Measurements from ENCODE around the gene STK11. TPM values are rescaled to one million over a fixed set of nuclear protein-coding genes. Genes with fewer than 3 reads are reported as not detected.

STK11 gene
- total RNA-seq, 1 donor from 2014 or later = 104 TPM

GRCh38 chr19:1171755-1172352, 33.7 kb upstream of the STK11 start:
- no peak for DNase-seq (ENCODE audit: low spot score in 2 of 2)
- TF ChIP-seq CTCF (IDR thresholded peaks at IDR 0.05) = no peak
- Histone ChIP-seq H3K9me3 (no peaks in the 10 kb centered on the region), H3K27me3 (no peaks in the 10 kb centered on the region), H3K36me3 (peaks cover 0 to 10% of the 10 kb centered on the region in 2 donors), H3K4me1 (peaks cover 0 to 12% of the 10 kb centered on the region in 2 donors), H3K27ac (peak overlapping the region; percentile 93 to 94), H3K4me3 (peak overlapping the region; percentile 87 to 93)
- intact Hi-C loops (cut with DNase I) = loop anchor here (1.0 to 2.0 kb wide), 3 partner anchors 17 to 67 kb away; partner anchors contain the start of gene CBARP

- Histone ChIP-seq H3K4me1 (peaks cover 0 to 12% of the 10 kb centered on the region in 2 donors), H3K4me3 (peak overlapping the region; percentile 87 to 93), H3K9me3 (no peaks in the 10 kb centered on the region), H3K27ac (peak overlapping the region; percentile 93 to 94), H3K36me3 (peaks cover 0 to 8% of the 10 kb centered on the region in 2 donors), H3K27me3 (no peaks in the 10 kb centered on the region)
- intact Hi-C loops (cut with DNase I) = loop anchor here (1.0 to 2.0 kb wide), 3 partner anchors 17 to 66 kb away; partner anchors contain the start of gene CBARP
- peak in 1 of 2 donors; percentile 87 for DNase-seq (ENCODE audit: low spot score in 2 of 2)
- no peak for TF ChIP-seq CTCF (IDR thresholded peaks at IDR 0.05)
Measured at GRCh38 chr19:1172353-1173158, 33.0 kb upstream of the STK11 start.

- no peak for TF ChIP-seq CTCF (IDR thresholded peaks at IDR 0.05)
- H3K4me1 ChIP-seq = peaks cover 0 to 15% of the 10 kb centered on the region in 2 donors
- no peaks in the 10 kb centered on the region for H3K9me3 ChIP-seq
- peak overlapping the region; percentile 87 to 93 for H3K4me3 ChIP-seq
- peaks cover 0 to under 1% of the 10 kb centered on the region in 2 donors for H3K36me3 ChIP-seq
- intact Hi-C loops (cut with DNase I) = loop anchor here (2.0 kb wide), 2 partner anchors 41 to 65 kb away; partner anchors contain the start of gene CBARP
- H3K27ac ChIP-seq = peak overlapping the region; percentile 93 to 94
- no peak for DNase-seq (ENCODE audit: low spot score in 2 of 2)
- no peaks in the 10 kb centered on the region for H3K27me3 ChIP-seq
Measured at GRCh38 chr19:1173159-1173844, 32.3 kb upstream of the STK11 start.

GRCh38 chr19:1173845-1174809, 31.5 kb upstream of the STK11 start, which contains the start of gene SBNO2:
Gene SBNO2, minus strand, starts transcription at chr19:1174268. Its CDS starts 19,992 bp downstream, at chr19:1154276.
- peak within 1 kb of the TSS; percentile 93 to 94 for H3K27ac ChIP-seq
- DNase-seq (ENCODE audit: low spot score in 2 of 2) = peak in 1 of 2 donors; percentile 93
- intact Hi-C loops (cut with DNase I) = loop anchor here (2.0 kb wide), 2 partner anchors 41 to 65 kb away; partner anchors contain the start of gene CBARP
- H3K36me3 ChIP-seq = no peaks in the 10 kb centered on the region
- no peak for TF ChIP-seq CTCF (IDR thresholded peaks at IDR 0.05)
- H3K4me3 ChIP-seq = peak within 1 kb of the TSS; percentile 87 to 93
- peaks cover 0 to 15% of the 10 kb centered on the region in 2 donors for H3K4me1 ChIP-seq
- H3K9me3 ChIP-seq = no peaks in the 10 kb centered on the region
- no peaks in the 10 kb centered on the region for H3K27me3 ChIP-seq

Data from ascending aorta (tissue), 2 donors.